Adrenal gland (tissue), 5 donors: ENCODE data around the gene SEMA4G.

Experiments used
- POLR2A ChIP-seq, 2 donors: fragments of 450-650 bp; IDR thresholded peaks; one replicate each; pipeline ENCODE4 v1.6.1; 2017; ENCODE audit warnings: antibody characterized with exemption in 2 of 2, mild to moderate bottlenecking in 2 of 2, moderate library complexity in 1 of 2
- TF ChIP-seq, protein P1 (sequence below), 6 experiments: fragments of 450-650 bp in 4 of 6; fragments of 200-600 bp in 2 of 6; sonication (generic) in 1 of 6; IDR thresholded peaks; 1 replicate in 5 of 6; 2 replicates in 1 of 6; pipeline versions ENCODE4 v1.5.1 to v1.8.0; 2016 to 2021; ENCODE audit warnings: antibody characterized with exemption in 6 of 6, mild to moderate bottlenecking in 2 of 6, moderate library complexity in 1 of 6
- donor health status: DM: no; HTN: no; CAD: no.

DNA sequence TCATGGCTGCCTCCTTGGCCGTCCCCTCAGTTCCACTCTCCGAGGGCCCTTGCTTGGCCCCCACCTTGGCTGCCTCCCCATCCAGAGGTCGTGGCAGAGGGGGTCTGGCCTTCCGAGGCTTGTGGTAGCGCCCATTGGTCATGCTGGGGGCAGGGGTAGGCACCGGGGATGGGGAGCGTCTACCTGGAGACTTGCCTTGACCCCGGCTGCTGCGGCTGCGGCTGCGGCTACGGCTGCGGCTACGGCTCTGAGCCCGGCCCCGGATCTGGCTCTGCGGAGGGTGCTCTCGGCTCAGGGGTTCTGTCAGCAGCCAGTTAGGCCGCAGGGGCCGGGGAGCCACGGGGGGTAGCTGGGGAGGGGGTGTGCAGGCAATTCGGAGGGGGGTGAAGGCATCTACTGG is 41.0 kb downstream of the SEMA4G start:
- TF ChIP-seq, protein P1, sequence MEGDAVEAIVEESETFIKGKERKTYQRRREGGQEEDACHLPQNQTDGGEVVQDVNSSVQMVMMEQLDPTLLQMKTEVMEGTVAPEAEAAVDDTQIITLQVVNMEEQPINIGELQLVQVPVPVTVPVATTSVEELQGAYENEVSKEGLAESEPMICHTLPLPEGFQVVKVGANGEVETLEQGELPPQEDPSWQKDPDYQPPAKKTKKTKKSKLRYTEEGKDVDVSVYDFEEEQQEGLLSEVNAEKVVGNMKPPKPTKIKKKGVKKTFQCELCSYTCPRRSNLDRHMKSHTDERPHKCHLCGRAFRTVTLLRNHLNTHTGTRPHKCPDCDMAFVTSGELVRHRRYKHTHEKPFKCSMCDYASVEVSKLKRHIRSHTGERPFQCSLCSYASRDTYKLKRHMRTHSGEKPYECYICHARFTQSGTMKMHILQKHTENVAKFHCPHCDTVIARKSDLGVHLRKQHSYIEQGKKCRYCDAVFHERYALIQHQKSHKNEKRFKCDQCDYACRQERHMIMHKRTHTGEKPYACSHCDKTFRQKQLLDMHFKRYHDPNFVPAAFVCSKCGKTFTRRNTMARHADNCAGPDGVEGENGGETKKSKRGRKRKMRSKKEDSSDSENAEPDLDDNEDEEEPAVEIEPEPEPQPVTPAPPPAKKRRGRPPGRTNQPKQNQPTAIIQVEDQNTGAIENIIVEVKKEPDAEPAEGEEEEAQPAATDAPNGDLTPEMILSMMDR (IDR thresholded peaks at IDR 0.05) = no peak
- TF ChIP-seq POLR2A (IDR thresholded peaks at IDR 0.05) = no peak
